DMS 273 (cell line): ENCODE results near the gene SAAL1.
"Not testable (repeated sequence)": the region's sequence is repeated elsewhere in the genome, so short reads cannot be mapped to it uniquely, and the experiment has no call there.

ENCODE experiments used
- DNase-seq: peaks from one replicate; lab custom pipeline; 2025; ENCODE audit not compliant: unreplicated experiment; lab: John Stamatoyannopoulos, UW

SAAL1 gene, protein sequence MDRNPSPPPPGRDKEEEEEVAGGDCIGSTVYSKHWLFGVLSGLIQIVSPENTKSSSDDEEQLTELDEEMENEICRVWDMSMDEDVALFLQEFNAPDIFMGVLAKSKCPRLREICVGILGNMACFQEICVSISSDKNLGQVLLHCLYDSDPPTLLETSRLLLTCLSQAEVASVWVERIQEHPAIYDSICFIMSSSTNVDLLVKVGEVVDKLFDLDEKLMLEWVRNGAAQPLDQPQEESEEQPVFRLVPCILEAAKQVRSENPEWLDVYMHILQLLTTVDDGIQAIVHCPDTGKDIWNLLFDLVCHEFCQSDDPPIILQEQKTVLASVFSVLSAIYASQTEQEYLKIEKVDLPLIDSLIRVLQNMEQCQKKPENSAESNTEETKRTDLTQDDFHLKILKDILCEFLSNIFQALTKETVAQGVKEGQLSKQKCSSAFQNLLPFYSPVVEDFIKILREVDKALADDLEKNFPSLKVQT

GRCh38 chr11:18105802-18106574 lies at the start of gene SAAL1:
SAAL1 (minus strand) TSS chr11:18106082; CDS start chr11:18106041, 41 bp downstream.
- DNase-seq: peak; percentile 91

- no peak for DNase-seq
These were observed 45.7 kb upstream of the SAAL1 start for GRCh38 chr11:18151581-18151980.

- DNase-seq: no peak
These were observed 40.0 kb upstream of the SAAL1 start for GRCh38 chr11:18145837-18146236.

DNA sequence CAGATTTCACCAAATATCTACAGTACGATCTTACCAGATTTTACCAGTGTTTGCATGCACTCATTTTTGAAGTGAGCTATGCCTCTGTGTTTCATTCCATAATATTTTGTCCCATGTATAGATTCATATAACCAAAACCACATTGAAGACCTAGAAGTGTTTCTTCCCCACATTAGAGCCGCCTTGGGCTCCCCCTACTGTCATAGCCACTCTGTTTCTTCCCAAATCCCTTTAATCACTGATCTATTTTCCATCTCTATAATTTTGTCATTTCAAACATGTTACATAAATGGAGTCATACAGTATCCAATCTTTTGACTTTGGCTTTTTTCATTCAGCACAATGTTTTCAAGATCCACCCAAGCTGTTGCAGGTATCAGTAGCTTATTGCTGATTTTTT lies 39.1 kb upstream of the SAAL1 start:
- DNase-seq: peak; percentile 6

- DNase-seq: no peak
These were observed 38.4 kb upstream of the SAAL1 start for GRCh38 chr11:18144243-18144642.

DNA sequence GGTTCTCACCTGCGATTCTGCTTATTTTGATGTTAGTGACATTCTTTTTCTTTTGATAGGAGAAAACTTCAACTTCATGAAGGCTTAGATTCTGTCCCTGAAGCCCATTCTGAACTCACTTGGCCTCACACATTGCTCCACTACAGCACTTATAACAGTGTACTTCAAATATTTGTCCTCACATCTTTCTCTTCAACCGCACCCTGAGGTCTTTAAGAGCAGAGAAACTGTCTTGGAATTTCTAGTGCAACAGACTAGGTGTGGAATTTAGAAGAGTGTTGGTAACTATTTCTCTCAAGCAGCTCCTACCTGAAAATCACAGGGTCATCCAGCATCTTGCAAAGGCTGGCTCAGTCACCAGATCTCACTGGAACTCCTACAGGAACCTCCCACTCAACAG lies 34.3 kb upstream of the SAAL1 start:
- DNase-seq: no peak

GRCh38 chr11:18137186-18137800 lies 31.4 kb upstream of the SAAL1 start:
- no peak for DNase-seq

DNA sequence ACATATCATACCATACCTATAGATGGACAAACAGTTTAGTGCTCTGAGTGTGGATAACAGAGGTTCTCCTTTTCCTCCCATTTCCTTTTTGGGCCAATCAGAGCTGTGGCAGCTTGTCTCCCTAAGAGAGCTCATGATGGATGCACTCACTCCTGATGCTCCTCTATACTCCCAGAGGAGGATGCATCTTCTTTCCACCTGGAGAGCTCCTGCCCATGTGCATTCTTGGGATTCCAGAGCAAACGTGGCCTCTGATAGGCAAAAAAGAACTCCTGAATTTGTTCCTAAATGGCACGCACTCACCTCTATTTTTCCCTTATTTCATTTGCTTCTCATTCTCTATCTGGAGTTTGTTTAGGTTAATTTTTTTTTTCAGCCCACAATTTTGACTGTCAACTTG lies 29.4 kb upstream of the SAAL1 start:
- no peak for DNase-seq

DNA sequence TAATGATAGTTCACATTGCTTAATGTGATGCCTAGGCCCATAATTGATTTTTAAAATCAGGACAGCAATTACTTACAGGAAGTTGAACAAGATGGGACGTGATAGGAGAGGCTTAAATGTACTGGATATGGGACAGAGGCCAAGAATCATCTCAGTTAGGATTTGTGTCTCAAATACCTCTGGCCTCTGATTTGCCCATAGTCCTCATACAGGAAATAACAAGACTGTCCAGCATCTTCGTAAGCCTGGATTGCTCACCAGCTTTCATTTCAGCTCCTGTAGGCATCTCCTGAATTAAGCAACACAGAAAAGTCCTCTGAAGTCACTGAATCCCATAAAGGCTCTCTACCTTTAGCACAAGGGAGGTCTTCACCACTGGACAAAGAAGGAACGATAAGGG lies 26.5 kb upstream of the SAAL1 start, which contains the start of gene MRGPRX3:
Gene MRGPRX3 (plus strand): TSS at position 231 of the 400 bp plus-strand sequence. CDS start 4,632 bp downstream, outside the sequence.
- no peak for DNase-seq

GRCh38 chr11:18131115-18131514 lies 25.2 kb upstream of the SAAL1 start:
- not testable (repeated sequence) for DNase-seq

DNA sequence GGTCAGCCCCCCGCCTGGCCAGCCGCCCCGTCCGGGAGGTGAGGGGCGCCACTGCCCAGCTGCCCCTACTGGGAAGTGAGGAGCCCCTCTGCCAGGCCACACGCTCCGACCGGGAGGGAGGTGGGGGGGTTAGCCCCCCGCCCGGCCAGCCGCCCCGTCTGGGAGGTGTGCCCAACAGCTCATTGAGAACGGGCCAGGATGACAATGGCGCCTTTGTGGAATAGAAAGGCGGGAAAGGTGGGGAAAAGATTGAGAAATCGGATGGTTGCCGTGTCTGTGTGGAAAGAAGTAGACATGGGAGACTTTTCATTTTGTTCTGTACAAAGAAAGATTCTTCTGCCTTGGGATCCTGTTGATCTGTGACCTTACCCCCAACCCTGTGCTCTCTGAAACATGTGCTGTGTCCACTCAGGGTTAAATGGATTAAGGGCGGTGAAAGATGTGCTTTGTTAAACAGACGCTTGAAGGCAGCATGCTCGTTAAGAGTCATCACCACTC lies 15.5 kb upstream of the SAAL1 start:
- not testable (repeated sequence) for DNase-seq

DNA sequence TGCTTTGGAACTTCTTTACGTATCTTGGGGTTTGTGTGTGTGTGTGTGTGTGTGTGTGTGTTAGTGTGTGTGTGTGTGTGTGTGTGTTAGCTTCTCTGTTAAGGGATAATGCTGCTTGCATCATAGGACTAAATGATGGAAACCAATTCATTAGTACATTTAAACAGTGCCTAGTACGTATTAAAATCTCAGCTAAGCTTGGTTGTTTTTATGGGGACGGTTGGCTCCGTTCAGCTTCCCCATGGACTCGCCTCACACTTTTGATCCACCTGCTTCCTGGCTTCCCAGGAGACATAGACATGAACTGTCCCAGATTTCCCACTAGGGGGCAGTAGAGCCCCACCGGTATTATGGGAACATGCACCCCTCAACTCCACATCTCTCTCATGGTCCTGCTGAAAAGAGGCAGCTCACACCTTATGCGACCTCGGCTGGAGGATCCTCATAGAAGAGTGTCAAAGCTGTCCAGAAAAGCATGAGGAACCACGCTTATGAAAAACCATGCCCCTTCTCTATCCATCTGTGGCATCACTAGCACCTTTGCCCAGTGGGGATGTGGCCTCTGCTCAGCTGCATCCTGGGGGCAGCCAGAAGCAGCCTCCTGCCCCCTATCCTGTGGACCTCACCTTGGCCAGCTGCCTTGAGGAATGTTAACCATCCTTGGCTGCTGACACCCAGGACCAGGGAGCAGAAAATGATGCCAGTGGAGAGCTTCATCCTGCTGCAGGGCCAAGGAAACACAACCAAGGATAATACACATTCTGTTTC lies 9.7 kb upstream of the SAAL1 start:
- peak; percentile 76 for DNase-seq

DNA sequence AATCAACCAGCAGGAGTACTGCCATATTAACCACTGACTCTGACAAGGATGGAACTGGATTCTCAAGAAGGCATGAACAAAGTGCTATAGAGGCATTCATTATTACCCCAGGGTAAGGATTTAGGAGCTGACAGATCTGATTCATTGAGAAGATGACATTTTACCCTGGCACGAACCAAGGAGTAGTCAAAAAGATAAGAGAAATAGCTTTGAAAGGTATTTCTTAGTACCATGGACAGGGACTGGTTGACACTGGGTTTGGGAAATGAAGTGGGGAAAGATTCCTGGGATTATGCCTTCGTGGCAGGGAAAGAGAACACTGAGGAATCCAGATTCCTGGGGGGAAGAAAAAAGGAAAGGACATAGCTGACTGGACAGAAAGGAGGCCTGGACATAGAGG lies 5.1 kb upstream of the SAAL1 start:
- DNase-seq: no peak

DNA sequence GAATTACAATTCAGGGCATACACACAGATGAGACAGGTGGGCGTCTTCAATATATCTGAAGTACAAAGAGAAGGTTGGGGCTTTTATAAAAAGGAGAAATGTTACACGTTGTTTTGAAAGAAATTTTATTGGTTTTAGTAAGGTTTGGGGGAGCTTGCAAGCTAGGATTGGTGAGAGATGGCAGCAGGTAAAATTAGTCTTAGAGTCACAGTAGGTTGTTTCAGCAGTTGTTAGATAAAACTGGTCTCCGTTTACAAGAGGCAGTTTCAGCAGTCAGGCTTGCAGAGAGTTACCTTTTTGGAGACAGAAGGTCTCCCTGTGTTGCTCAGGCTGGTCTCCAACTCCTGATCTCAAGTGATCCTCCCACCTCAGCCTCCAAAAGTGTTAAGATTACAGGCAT lies 2.4 kb upstream of the SAAL1 start:
- no peak for DNase-seq

- DNase-seq: no peak
These were observed 806 bp upstream of the SAAL1 start for GRCh38 chr11:18106688-18107087.

DNA sequence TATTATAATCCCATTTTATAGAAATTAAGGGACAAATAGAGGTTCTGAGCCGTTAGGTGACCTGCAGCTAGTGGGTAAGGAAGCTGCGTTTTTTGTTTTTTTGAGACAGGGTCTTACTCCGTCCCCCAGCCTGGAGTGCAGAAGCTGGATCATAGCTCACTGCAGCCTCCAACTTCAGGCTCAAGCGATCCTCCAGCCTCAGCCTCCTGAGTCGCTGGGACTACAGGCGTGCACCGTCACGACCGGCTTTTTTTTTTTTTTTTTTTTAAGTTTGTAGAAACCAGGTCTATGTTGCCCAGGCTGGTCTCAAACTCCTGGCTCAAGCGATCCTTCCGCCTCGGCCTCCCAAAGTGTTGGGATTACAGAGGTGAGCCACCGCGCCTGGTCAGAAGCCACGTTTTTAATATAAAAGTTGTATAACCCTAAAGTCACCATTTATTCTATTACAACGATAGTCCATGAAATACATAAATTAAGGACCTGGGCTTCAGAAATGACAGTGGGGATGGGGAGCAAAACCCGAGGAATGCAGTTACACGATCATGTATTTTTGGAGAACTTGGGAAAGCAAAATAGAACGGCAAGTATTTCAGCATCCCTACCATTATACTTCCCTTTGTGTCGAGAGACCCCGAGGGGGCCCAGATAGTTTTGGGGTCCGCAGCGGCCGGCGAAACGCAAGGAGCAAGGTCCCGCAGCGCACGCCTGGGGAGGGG lies 638 bp downstream of the SAAL1 start:
- DNase-seq: peak; percentile 22

DNA sequence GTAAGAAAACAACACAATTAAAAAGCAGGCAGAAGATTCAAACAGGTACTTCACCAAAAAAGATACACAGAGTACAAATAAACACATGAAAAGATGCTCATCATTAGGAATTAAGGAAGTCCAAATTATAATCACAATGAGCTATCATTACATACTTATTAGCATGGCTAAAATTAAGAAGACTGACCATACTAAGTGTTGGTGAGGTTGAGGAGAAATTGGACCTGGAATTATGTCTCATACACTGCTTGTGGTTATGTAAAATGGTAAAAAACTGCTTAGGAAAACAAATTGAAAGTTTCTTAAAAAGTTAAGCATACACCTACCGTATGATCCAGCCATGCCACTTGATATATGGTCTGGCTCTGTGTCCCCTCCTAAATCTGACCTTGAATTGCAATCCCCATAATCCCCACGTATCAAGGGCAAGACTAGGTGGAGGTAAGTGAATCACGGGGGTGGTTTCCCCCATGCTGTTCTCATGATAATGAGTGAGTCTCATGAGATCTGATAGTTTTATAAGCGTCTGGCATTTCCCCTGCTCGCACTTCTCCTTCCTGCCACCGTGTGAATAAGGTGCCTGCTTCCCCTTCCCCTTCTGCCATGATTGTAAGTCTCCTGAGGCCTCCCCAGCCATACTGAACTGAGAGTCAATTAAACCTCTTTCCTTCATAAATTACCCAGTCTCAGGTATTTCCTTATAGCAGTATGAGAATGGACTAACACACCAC lies 4.8 kb downstream of the SAAL1 start:
- DNase-seq: no peak

DNA sequence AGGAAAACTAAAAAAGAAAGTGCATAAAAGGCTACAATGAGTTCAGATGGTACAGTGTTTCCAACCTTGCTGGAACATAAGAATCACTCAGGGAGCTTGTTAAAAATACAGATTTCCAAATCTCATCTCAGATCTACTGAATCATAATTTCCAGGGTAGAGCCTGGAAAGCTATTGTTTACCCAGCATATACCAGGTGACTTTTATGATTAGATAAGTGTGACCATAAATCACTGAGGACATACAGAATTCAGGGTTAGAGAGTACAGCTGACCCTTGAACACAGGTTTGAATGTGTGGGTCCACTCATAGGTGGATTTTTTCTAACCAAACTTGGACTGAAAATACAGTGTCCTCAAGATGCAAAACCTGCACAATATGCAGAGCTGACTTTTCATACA lies 11.9 kb downstream of the SAAL1 start:
- no peak for DNase-seq

DNA sequence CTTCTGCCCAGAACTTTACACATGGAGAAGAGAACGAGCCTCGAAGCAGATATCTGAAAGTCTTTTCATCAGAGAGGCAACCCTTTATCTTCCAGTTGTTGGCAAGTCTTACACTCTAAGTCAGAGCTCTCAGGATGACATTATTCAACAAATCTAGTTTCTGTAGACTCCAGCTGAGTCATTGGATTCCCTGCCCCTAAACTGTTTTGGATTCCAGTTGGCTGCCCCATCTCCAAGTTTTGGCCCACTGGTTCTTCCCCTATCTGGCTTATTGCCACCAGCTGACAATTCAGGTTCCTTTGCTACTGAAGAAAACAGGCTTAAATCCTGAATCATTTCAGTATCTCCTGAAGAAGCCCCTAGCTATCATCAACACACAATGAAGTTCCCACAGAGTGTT lies 14.2 kb downstream of the SAAL1 start:
- no peak for DNase-seq
